ENCODE measurements around the gene TMEM175.
"Not testable (repeated sequence)": the region's sequence is repeated elsewhere in the genome, so short reads cannot be mapped to it uniquely, and the experiment has no call there.

The TMEM175 gene

GRCh38 chr4:925771-926500 is 6.3 kb upstream of the TMEM175 start:
- no peak for DNase-seq (ENCODE audit: low read depth, low spot score)
- ChIA-PET CTCF (no interaction called here), POLR2A (no interaction called here)
- H3K4me3 ChIP-seq (ENCODE audit: low read depth, low read length): no peak overlapping the region
- no peak for TF ChIP-seq CTCF (IDR thresholded peaks at IDR 0.05; ENCODE audit: insufficient read depth, low read length, missing control alignments)

- H3K4me3 ChIP-seq (ENCODE audit: low read depth, low read length): no peak overlapping the region
- TF ChIP-seq CTCF (IDR thresholded peaks at IDR 0.05; ENCODE audit: insufficient read depth, low read length, missing control alignments): peak; percentile 22
- ChIA-PET CTCF (no interaction called here), POLR2A (no interaction called here)
- DNase-seq (ENCODE audit: low read depth, low spot score): no peak
Observed at GRCh38 chr4:926538-926937, 5.7 kb upstream of the TMEM175 start.

GRCh38 chr4:927566-927965 is 4.7 kb upstream of the TMEM175 start:
- H3K4me3 ChIP-seq (ENCODE audit: low read depth, low read length); POLR2A ChIA-PET; DNase-seq (ENCODE audit: low read depth, low spot score); CTCF ChIA-PET: not testable (repeated sequence)

- no peak for DNase-seq (ENCODE audit: low read depth, low spot score)
- no peak for TF ChIP-seq CTCF (IDR thresholded peaks at IDR 0.05; ENCODE audit: insufficient read depth, low read length, missing control alignments)
- no peak overlapping the region for H3K4me3 ChIP-seq (ENCODE audit: low read depth, low read length)
- ChIA-PET CTCF (interaction anchor here (1.3 kb wide), 1 partner anchor 8 kb away, joined by 8 read pairs; no protein-coding TSS in a partner anchor), POLR2A (no interaction called here)
Observed at GRCh38 chr4:929096-929765, 3.0 kb upstream of the TMEM175 start.

- no peak for TF ChIP-seq CTCF (IDR thresholded peaks at IDR 0.05; ENCODE audit: insufficient read depth, low read length, missing control alignments)
- POLR2A ChIA-PET: no interaction called here
- DNase-seq (ENCODE audit: low read depth, low spot score): no peak
- CTCF ChIA-PET: interaction anchor here (0.9 to 1.3 kb wide), 2 partner anchors 9 to 12 kb away, joined by 4 to 8 read pairs; no protein-coding TSS in a partner anchor
- H3K4me3 ChIP-seq (ENCODE audit: low read depth, low read length): peak overlapping the region; percentile 21
Observed at GRCh38 chr4:930028-930551, 2.2 kb upstream of the TMEM175 start.

- ChIA-PET POLR2A (no interaction called here), CTCF (interaction anchor here (0.9 to 1.6 kb wide), 4 partner anchors 10 to 23 kb away, joined by 3 to 8 read pairs (median 4); no protein-coding TSS in a partner anchor)
- no peak for DNase-seq (ENCODE audit: low read depth, low spot score)
- no peak for TF ChIP-seq CTCF (IDR thresholded peaks at IDR 0.05; ENCODE audit: insufficient read depth, low read length, missing control alignments)
- peak overlapping the region; percentile 98 for H3K4me3 ChIP-seq (ENCODE audit: low read depth, low read length)
Observed at GRCh38 chr4:930827-931193, 1.4 kb upstream of the TMEM175 start.
